Stimulated activated CD4-positive, alpha-beta T cell treated with anti-CD3 and anti-CD28 coated beads, Interleukin-1b, Interleukin-23, amount 100 ng/mL, for 4 hours (primary cell): ENCODE results near the gene PLXNA2.

Experiments used
- DNase-seq, 2 donors: peaks; one replicate each; pipeline ENCODE4 v3.0.0-alpha.2; 2020; ENCODE audit warnings: low read depth in 2 of 2

Gene PLXNA2

GRCh38 chr1:208182880-208183645 is 61.1 kb downstream of the PLXNA2 start:
- DNase-seq: no peak

GRCh38 chr1:208181364-208181763 is 62.8 kb downstream of the PLXNA2 start:
- no peak for DNase-seq

GRCh38 chr1:208180421-208180820 is 63.8 kb downstream of the PLXNA2 start:
- no peak for DNase-seq

- DNase-seq: no peak
Observed at GRCh38 chr1:208179961-208180409, 64.2 kb downstream of the PLXNA2 start.

- DNase-seq: no peak
Observed at GRCh38 chr1:208179263-208179816, 64.8 kb downstream of the PLXNA2 start.

GRCh38 chr1:208178091-208178529 is 66.1 kb downstream of the PLXNA2 start:
- no peak for DNase-seq

- DNase-seq: no peak
Observed at GRCh38 chr1:208177656-208178055, 66.5 kb downstream of the PLXNA2 start.

GRCh38 chr1:208176649-208177048 is 67.5 kb downstream of the PLXNA2 start:
- DNase-seq: no peak

GRCh38 chr1:208175508-208175895 is 68.7 kb downstream of the PLXNA2 start:
- no peak for DNase-seq

GRCh38 chr1:208174731-208175507 is 69.3 kb downstream of the PLXNA2 start:
- no peak for DNase-seq

- DNase-seq: no peak
Observed at GRCh38 chr1:208174200-208174599, 70.0 kb downstream of the PLXNA2 start.

GRCh38 chr1:208173749-208174148 is 70.4 kb downstream of the PLXNA2 start:
- DNase-seq: no peak

- DNase-seq: no peak
Observed at GRCh38 chr1:208172423-208173145, 71.6 kb downstream of the PLXNA2 start.

- DNase-seq: no peak
Observed at GRCh38 chr1:208171616-208172422, 72.4 kb downstream of the PLXNA2 start.

- no peak for DNase-seq
Observed at GRCh38 chr1:208170252-208170651, 73.9 kb downstream of the PLXNA2 start.

GRCh38 chr1:208169081-208169879 is 74.9 kb downstream of the PLXNA2 start:
- DNase-seq: no peak

GRCh38 chr1:208167261-208167869 is 76.8 kb downstream of the PLXNA2 start:
- DNase-seq: no peak

GRCh38 chr1:208166340-208167138 is 77.6 kb downstream of the PLXNA2 start:
- no peak for DNase-seq

GRCh38 chr1:208165659-208166058 is 78.5 kb downstream of the PLXNA2 start:
- no peak for DNase-seq
